Femur (tissue), 1 donor: ENCODE measurements around the gene SPTBN2.
"Not testable (repeated sequence)": the region's sequence is repeated elsewhere in the genome, so short reads cannot be mapped to it uniquely, and the experiment has no call there.

Experiments used
- DNase-seq: peaks from one replicate; pipeline ENCODE4 v3.0.0-alpha.2; 2017

Gene SPTBN2

GRCh38 chr11:66728693-66729385 lies at the start of gene SPTBN2:
Gene SPTBN2 (minus strand): TSS chr11:66729216. CDS start chr11:66721240, 7,976 bp downstream.
- DNase-seq = no peak

GRCh38 chr11:66768818-66769217 lies 39.8 kb upstream of the SPTBN2 start:
- no peak for DNase-seq

DNA sequence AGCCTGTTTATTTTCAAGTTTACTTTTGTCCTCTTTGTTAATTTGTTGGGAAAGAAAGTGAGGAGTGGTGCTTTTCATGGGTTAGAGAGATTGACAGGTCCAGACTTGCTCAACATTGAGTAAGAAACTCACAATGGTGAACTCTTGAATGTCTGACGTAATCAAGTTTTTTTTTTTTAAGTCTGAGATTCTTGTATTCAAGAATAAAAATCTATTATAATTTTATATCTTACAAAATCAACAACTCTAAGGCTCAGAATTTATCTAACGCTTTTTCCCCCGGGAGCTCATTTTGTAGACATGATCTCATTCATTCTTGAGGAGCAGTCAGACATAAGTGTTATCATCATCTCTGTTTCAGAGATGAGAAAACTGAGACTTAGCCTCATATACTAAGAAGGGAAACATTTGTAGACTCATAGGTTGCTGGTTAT lies 39.1 kb upstream of the SPTBN2 start:
- no peak for DNase-seq

DNA sequence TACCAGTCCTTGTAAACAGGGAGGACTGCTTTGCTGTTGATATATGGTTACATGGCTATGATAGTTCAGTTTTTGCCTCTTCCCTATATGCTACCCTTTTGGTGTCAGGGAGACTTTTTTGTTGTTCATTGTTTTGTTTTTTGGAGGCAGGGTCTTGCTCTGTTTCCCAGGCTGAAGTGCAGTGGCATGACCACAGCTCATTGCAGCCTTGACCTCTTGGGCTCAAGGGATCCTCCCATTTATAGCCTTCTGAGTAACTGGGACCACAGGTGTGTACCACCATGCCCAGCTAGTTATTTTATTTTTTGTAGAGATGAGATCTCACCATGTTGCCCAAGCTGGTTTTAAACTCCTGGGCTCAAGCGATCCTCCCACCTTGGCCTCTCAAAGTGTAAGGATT lies 38.6 kb upstream of the SPTBN2 start:
- no peak for DNase-seq

- no peak for DNase-seq
Measured at GRCh38 chr11:66766681-66767080, 37.7 kb upstream of the SPTBN2 start.

DNA sequence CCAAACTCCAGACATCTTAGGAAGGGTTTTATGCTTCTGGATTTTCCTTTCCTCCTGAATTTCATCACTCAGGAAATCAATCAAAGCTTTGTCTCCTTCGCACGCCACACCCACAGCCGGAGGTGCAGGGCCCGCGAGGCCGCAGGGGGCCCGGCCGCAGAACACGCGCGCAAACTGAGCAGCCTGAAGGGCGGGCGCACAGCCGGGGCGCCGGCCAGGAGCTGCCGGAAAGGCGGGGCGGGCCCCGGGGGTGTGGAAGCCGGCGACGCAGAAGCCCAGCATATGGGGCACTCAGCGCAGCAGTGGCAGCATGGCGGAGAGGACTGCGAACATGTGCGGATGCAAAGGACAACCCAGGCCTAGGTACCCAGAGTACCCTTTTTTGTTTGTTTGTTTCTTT lies 33.1 kb upstream of the SPTBN2 start:
- no peak for DNase-seq

GRCh38 chr11:66752148-66752547 lies 23.1 kb upstream of the SPTBN2 start:
- DNase-seq = no peak

- no peak for DNase-seq
Measured at GRCh38 chr11:66749091-66749490, 20.1 kb upstream of the SPTBN2 start.

GRCh38 chr11:66747480-66747879 lies 18.5 kb upstream of the SPTBN2 start:
- no peak for DNase-seq

DNA sequence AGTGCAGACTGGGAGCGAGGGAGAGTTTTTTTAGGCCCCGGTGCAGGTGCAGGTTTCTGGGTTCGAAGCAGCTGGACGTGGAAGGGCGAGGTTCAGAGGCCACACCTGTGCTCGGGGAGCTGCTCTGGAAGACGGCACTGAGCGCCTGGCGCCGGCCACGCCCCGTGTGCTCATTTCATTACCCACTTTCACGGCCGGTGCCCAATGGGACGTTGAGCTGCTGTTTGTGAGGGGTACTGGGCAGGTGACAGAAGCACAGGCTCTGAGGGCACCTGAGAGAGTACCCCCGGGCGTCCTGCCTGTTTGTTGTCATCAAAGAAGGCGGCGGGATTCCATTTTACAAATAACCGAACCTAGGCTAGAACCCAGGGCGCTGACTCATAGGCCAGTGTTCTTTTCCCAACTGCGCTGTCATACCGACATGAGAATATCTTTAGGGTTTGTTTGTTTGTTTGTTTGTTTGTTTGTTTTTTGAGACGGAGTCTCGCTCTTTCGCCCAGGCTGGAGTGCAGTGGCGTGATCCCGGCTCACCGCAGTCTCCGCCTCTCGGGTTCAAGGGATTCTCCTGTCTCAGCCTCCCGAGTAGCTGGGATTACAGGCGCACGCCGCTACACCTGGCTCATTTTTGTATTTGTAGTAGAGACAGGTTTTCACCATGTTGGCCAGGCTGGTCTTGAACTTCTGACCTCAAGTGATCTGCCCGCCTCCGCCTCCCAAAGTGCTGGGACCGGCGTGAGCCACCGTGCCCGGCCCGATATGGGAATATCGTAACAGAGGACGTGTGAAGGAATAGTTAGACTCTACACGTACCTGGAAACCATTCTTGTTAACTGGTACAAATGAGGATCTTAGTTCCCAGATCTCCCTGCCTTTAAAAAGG lies 16.6 kb upstream of the SPTBN2 start:
- DNase-seq = peak; percentile 28

DNA sequence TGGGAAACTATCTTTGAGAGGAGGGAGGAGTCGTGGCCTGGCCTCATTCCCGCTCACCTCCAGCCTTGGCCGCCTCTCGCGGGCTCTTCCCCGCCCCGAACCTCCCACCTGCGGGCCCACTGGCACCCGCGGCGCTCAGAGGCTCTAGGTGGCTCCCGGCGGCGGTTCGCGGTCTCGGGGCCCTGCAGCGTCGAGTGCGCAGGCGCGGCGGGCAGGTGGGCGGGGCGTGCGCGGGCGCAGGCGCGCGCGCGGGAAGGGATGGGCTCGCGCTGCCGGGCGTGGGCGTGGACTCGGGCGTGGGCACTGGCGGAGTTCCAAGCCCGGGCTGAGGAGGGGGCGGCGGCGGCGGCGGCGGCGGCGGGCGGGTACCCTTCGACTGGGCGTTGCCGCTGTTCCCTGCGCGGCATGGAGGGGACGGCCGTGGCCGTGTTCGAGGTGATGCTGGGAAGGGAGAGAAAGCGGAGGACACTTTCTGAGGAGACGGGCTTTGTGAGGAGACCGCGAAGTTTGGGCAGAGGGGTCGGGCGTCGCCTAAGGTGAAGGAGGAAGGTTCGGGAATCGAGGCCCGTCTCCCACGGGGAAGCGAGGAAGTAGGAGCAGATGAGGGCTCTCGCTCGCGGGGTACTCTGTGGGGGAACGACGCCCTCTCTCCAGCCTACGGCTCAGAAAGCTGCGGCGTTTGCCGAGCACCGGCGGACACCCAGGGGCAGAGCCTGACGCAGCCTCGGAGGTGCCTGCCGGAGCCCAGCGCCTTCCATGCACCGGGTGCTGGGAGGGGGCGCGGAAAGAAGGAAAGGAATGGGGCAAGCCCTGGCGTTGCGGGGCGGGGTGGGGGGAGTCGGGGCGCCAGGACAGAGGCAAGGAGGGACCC lies 15.7 kb upstream of the SPTBN2 start:
- DNase-seq = peak; percentile 89

GRCh38 chr11:66743271-66743968 lies 14.4 kb upstream of the SPTBN2 start:
- DNase-seq = no peak

DNA sequence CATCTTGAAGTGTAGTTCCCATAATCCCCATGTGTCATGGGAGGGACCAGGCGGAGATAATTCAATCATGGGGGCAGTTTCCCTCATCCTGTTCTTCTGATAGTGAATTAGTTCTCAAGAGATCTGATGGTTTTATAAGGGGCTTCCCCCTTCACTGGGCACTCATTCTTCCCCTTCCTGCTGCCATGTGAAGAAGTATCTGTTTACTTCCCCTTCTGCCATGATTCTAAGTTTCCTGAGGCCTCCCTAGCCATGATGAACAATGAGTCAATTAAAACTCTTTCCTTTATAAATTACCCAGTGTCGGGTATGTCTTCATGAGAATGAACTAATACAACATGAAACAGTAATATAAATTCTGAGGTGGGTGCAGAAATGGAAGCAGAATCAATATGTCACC lies 12.1 kb upstream of the SPTBN2 start:
- no peak for DNase-seq

GRCh38 chr11:66739983-66740382 lies 11.0 kb upstream of the SPTBN2 start:
- no peak for DNase-seq

DNA sequence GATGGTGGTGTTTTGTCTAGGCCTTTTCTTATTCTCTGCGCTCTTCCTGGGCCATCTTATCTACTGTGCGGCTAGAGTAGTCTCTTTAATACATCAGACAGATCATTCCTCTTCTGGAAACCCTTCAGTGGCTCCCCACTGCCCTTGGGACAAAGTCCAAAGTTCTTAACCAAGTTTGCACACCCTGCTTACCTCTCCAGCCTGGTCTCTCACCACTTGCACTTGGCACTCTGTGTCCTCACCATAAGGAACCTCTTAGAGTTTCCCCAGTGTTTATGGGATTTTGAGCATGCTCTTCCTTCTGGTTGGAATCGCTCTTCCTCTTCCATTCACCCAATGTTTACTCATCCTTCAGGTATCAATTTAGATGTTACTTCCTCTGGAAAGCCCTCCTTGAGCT lies 5.2 kb upstream of the SPTBN2 start:
- no peak for DNase-seq

GRCh38 chr11:66729447-66729846 lies 431 bp upstream of the SPTBN2 start:
- no peak for DNase-seq

DNA sequence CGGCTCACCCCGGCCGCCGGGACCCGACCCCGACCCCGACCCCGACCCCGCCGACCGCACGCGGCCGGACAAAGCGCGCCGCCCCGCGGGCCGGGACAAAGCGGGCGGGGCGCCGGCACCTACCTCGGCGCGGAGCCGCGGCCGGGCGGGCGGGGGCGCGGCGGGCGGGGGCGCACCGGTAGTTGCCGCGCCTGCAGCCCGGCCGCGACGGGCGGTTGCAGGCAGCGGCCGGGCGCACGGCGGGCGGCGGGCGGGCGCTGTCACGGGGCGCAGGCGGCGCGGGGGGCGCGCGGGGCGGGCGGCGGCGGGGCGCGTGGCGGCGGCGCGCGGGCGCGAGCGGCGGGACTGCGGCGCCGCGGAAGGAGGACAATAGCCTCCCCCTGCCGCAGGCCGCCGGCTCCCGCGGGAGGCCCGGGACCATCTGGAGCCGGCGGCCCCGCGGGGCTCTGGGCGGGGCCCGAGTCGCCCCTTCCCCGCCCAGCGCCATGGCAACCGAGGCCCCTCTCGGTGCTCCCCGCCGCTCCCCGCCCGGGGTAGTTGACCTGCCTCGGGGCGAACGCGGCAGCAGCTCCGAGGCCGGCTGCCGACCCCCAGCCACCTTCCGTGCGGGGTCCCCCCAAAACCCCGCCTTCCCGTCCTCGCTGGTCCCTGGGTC lies 851 bp downstream of the SPTBN2 start:
- no peak for DNase-seq

- peak; percentile 36 for DNase-seq
Measured at GRCh38 chr11:66727282-66728037, 1.6 kb downstream of the SPTBN2 start.

DNA sequence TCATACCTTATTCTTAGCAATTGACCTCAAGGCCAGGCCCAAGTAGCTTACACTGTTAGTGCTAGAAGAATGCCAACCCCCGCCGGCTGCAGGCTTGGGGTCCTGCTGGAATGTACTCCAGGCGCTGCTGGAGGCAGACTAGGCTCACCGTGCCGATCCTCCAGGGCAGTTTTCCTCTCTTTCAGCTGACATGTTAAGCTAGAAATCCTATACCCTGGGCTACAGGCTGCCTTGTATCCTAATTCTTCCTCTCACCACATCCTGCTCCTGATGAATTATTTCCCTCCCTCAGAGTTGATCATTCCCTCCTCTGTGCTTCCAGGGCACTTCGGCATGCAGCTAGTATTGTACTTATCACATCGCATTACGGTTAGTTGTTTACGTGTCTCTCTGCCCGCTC lies 3.4 kb downstream of the SPTBN2 start:
- no peak for DNase-seq

DNA sequence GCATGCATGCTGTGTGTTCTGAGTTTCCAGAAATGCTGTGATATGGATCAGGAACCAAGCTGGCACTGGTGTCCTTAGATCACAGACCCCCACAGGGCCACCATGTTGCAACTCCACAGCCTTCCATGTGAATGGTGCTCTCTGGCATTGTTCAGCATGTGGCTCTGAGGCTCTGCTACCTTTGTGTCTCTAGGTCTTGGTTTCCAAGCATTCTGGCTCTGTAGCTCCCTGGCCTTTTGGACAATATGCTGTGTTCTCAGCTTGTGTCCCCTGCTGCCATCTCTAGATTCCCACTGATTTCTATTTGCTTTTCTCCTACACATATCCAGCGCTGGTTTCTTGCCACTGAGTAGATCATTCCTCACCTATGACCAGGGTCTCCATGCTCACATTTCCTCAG lies 3.9 kb downstream of the SPTBN2 start:
- DNase-seq = no peak

- not testable (repeated sequence) for DNase-seq
Measured at GRCh38 chr11:66724167-66724566, 4.8 kb downstream of the SPTBN2 start.
